Stromal cell of bone marrow (primary cell): ENCODE results near the gene PALMD.

Experiments
- DNase-seq: peaks from one replicate; pipeline ENCODE4 v3.0.0-alpha.2; 2012; ENCODE audit warnings: low read depth

Gene PALMD

GRCh38 chr1:99700020-99700419 lies 54.1 kb downstream of the PALMD start:
- no peak for DNase-seq

- DNase-seq, result no peak
These were observed 56.3 kb downstream of the PALMD start for GRCh38 chr1:99702221-99702620.

- no peak for DNase-seq
These were observed 58.5 kb downstream of the PALMD start for GRCh38 chr1:99704356-99704816.

DNA sequence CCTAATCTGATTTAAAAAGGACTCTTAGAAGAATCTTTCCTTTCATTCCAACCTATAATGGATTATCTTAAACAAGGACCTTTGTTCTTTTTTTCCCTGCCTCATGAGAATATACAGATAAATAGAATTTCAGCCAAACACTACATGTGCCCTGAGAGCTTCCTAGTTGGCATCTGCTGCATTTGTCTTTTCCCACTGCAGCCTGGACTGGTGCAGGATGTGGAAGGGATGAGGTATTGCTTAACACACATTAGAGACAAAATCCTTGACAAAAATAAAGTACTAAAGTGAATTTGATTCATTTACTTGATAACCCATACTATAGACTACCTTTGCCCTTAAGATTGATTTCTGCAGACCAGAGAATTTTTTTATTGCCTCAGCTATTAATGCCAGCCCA lies 59.5 kb downstream of the PALMD start:
- no peak for DNase-seq

GRCh38 chr1:99707535-99708142 lies 61.7 kb downstream of the PALMD start:
- DNase-seq, result peak; percentile 49

DNA sequence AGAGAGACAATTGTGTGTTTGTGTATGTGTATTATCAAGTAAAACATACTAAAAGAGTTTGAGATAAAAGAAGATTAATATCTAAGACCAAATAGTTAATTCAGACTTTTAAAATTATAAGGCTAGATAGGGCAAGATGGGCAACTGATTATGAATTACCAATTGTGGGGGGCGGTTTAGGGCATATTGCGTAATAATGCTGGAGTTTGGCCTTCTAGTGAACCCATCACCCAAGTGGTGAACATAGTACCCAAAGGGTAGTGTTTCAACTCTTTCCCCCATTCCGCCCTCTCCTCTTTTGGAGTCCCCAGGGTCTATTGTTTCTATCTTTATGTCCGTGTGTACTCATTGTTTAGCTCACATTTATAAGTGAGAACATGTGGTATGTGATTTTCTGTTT lies 65.1 kb downstream of the PALMD start:
- no peak for DNase-seq

GRCh38 chr1:99713006-99713405 lies 67.1 kb downstream of the PALMD start:
- DNase-seq, result no peak

DNA sequence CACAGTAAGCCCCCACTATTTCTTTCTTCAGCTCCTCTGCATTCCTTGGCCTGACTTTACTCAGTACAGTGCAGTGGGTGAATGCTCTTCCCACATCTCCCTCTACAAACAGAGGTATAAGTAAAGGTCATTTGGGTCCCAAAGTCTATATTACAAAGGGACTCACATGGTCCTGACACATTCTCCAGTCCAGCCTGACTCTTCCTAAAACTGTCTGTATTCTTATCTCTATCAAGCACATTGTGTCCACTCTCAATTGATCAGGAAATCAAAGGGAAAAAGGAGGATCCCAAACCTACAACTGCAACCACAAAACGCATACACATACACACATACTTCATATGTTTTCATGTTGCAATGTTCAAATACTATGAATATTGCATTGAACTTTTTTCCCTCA lies 71.1 kb downstream of the PALMD start:
- DNase-seq, result no peak

DNA sequence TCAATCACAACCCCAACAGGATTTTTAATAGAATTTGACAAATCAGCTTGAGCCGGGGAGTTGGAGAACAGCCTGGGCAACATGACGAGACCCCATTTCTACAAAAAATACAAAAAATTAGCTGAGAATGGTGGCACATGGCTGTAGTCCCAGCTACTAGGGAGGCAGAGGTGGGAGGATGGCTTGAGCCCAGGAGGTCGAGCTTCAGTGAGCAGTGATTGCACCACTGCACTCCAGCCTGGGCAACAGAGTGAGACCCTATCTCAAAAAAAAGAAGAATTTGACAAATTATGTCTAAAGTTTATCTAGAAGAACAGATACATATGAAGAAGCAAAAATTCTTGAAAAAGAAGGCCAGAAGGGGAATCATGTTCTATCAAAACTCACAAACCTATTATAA lies 77.3 kb downstream of the PALMD start:
- DNase-seq, result no peak

- DNase-seq, result no peak
These were observed 80.1 kb downstream of the PALMD start for GRCh38 chr1:99725996-99726395.

- no peak for DNase-seq
These were observed 80.5 kb downstream of the PALMD start for GRCh38 chr1:99726407-99726806.

DNA sequence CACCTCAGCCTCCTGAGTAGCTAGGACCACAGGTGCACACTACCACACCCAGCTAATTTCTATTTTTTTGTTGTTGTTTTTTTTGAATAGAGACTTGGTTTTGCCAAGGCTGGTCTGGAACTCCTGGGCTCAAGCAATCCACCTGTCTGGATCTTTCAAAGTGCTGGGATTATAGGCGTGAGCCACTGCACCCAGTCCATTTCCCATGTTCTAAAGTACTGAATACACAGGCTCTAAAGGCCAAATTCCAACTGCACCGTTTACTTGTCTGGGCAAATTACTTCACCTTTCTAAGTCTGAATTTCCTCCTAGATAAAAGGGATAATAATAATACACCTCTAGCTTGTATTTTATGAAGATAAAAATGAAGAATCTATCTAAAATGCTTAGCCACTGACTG lies 80.9 kb downstream of the PALMD start:
- no peak for DNase-seq

GRCh38 chr1:99727575-99728185 lies 81.8 kb downstream of the PALMD start:
- no peak for DNase-seq

- DNase-seq, result no peak
These were observed 82.8 kb downstream of the PALMD start for GRCh38 chr1:99728494-99729235.

DNA sequence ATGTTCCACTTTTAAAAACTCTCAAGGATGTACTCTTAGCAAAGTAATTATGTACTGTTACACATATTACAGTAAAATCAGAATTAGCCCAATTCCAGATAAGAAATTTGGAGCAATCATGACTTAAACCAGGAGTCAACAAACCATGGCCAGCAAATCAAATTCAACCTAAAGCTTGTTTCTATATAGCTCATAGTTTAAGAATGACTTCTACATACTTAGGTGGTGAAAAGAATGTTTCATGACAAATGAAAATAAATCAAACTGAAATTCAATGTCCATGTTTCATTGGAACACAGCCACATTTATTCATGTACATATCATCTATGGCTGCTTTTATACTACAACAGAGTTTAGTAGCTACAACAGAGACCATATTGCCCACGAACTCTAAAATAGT lies 85.5 kb downstream of the PALMD start:
- no peak for DNase-seq

- DNase-seq, result no peak
These were observed 89.9 kb downstream of the PALMD start for GRCh38 chr1:99735852-99736251.

DNA sequence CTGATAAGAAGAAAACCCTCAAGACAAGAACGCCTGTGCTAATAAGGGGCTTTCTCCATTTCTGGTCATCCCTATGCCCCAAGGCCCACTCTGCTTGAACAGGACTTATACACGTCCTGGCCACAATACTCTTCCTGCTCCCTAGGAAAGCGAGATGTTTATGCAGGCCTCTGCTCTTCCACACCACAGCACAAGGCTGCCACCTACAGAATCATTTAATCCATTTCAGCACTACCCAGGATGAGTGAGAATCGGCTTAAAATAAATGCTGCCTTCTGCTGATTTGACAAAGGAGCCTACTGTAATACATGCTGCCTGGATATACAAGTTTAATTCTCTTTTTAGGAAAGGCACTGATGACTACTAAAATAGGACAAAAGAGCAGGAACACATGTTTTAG lies 91.1 kb downstream of the PALMD start:
- DNase-seq, result peak; percentile 54

DNA sequence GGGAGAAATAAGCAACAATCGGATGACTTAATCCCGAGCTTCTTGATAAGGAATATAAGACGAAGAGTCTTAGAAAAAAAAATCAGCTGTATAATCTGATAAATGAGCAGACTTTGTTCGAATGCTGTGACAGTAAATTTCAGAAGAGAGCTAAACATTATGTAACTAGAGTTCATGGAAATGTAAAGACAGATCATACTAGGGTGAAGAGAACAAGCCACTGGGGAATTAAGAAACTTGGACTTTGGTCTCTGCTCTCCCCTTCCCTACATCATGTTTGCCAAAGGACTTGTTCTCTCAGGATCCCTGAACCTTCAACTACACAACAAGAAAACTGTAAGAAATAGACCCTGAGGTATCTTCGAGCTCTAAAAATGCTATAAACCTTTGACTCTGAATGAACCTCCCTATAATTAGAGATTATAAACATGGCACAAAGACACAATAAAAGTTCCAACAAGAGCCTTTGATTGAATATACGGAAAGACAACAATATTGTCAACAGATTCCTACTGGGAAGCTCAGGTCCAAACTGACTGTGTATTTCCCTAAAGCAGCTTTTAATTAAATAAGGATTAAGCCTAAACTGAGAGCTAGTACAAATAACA lies 93.0 kb downstream of the PALMD start:
- no peak for DNase-seq

DNA sequence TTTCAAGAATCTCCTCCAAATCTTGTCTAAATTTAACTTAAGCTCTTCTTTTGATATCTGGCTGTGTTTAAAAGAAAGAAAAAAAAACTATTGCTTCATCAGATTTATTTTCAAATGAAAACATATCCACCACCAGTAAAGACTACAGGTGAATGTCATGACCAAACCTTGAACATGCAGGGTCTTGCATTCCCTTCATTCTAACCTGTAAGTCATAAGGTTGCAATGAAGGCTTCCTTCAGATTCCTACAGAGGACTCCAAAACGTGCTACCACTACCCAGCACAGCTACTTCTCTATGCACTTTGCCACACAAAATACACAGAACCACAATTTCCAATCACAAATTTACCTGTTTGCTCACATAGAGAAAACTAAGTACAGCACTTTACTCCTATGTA lies 94.2 kb downstream of the PALMD start:
- DNase-seq, result no peak
